ENCODE measurements around the gene DONSON.

DONSON gene

DNA sequence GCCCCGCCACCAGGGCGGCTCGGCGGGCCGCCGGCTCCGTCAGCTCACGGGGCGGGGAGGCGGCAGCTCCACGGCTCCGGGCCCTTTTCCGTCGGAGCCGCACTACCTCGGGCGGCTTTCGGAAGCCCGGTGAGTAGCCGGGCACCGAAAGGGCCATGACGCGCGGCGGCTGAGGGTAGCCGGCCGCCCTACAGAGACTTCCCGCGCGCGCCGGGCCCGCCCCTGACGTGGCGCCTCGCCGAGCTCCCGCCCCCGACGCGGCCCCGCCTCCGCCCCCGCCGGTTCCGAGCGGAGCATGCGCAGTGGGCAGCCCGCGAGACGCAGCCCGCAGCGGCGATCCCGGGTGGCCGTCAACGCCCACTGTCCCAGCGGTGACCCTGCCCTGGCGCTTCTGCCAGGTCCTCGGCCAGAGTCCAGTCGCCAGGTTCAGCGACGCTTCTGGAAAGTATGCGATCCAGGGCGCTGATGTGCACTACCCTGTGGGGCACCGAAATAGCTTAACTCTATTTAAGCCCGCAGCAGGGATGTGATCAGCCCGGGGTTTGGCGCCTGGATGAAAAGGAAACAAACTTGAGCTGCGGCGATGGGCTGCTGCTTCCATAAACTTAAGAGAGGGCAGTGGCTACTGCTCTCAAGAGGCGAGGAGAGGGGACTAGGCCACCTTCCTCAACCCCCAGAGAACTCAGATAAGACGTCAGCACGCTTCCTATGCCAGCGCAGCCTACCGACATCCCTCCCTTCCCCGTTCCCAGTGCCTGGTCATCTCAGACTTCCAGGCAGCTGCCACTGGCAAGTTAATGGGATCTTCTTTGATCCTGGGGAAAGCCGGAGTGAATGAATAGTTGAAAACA, at the start of gene DONSON (continued):
- TF ChIP-seq ZNF335 (tag by site-specific recombination; conservative IDR thresholded peaks at IDR 0.05), result peak; percentile 65
- peak; percentile 6; the same call in 1 of the 2 replicates for TF ChIP-seq ZNF677 (tag by site-specific recombination; IDR thresholded peaks at IDR 0.05)
- TF ChIP-seq SP3 (tag by site-specific recombination; IDR thresholded peaks at IDR 0.05), result peak; percentile 64
- TF ChIP-seq ZNF23 (tag by site-specific recombination; IDR thresholded peaks at IDR 0.05; ENCODE audit: borderline replicate concordance), result no peak
- TF ChIP-seq PRDM1 (tag by site-specific recombination; IDR thresholded peaks at IDR 0.05), result peak; percentile 74
- TF ChIP-seq ZNF239 (tag by site-specific recombination; IDR thresholded peaks at IDR 0.05), result no peak
- TF ChIP-seq, protein P1, sequence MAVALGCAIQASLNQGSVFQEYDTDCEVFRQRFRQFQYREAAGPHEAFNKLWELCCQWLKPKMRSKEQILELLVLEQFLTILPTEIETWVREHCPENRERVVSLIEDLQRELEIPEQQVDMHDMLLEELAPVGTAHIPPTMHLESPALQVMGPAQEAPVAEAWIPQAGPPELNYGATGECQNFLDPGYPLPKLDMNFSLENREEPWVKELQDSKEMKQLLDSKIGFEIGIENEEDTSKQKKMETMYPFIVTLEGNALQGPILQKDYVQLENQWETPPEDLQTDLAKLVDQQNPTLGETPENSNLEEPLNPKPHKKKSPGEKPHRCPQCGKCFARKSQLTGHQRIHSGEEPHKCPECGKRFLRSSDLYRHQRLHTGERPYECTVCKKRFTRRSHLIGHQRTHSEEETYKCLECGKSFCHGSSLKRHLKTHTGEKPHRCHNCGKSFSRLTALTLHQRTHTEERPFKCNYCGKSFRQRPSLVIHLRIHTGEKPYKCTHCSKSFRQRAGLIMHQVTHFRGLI (tag by site-specific recombination; IDR thresholded peaks at IDR 0.05), result no peak
- TF ChIP-seq ZNF792 (tag by site-specific recombination; IDR thresholded peaks at IDR 0.05), result no peak
- no peak for TF ChIP-seq ZNF747 (tag by site-specific recombination; IDR thresholded peaks at IDR 0.05)
- TF ChIP-seq ZNF785 (tag by site-specific recombination; IDR thresholded peaks at IDR 0.05), result no peak
- TF ChIP-seq, protein P2, sequence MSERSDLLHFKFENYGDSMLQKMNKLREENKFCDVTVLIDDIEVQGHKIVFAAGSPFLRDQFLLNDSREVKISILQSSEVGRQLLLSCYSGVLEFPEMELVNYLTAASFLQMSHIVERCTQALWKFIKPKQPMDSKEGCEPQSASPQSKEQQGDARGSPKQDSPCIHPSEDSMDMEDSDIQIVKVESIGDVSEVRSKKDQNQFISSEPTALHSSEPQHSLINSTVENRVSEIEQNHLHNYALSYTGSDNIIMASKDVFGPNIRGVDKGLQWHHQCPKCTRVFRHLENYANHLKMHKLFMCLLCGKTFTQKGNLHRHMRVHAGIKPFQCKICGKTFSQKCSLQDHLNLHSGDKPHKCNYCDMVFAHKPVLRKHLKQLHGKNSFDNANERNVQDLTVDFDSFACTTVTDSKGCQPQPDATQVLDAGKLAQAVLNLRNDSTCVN (tag by site-specific recombination; optimal IDR thresholded peaks at IDR 0.05), result peak; percentile 62
- no peak for TF ChIP-seq ZNF76 (tag by site-specific recombination; IDR thresholded peaks at IDR 0.05; ENCODE audit: borderline replicate concordance, low read depth)
- TF ChIP-seq GLI4 (tag by site-specific recombination; IDR thresholded peaks at IDR 0.05), result no peak
- TF ChIP-seq MEIS1 (CRISPR knock-in tag; IDR thresholded peaks at IDR 0.05; ENCODE audit: borderline replicate concordance), result no peak
- 0 out of 2 replicates have a peak, but pooled peaks have one; percentile 32 for TF ChIP-seq WT1 (tag by site-specific recombination; IDR thresholded peaks at IDR 0.05)
- TF ChIP-seq ZNF112 (tag by site-specific recombination; IDR thresholded peaks at IDR 0.05), result no peak
- TF ChIP-seq MZF1 (tag by site-specific recombination; IDR thresholded peaks at IDR 0.05; ENCODE audit: borderline replicate concordance), result no peak
- TF ChIP-seq ZNF571 (tag by site-specific recombination; IDR thresholded peaks at IDR 0.05), result no peak
- no peak for TF ChIP-seq ZNF585B (tag by site-specific recombination; IDR thresholded peaks at IDR 0.05)
- TF ChIP-seq SALL2 (tag by site-specific recombination; IDR thresholded peaks at IDR 0.05; ENCODE audit: borderline replicate concordance), result no peak
- TF ChIP-seq ZNF626 (tag by site-specific recombination; IDR thresholded peaks at IDR 0.05), result no peak
- no peak for TF ChIP-seq REPIN1 (tag by site-specific recombination; IDR thresholded peaks at IDR 0.05; ENCODE audit: low read depth)
- no peak for TF ChIP-seq ZNF654 (tag by site-specific recombination; IDR thresholded peaks at IDR 0.05; ENCODE audit: low read depth)
- TF ChIP-seq, protein P3, sequence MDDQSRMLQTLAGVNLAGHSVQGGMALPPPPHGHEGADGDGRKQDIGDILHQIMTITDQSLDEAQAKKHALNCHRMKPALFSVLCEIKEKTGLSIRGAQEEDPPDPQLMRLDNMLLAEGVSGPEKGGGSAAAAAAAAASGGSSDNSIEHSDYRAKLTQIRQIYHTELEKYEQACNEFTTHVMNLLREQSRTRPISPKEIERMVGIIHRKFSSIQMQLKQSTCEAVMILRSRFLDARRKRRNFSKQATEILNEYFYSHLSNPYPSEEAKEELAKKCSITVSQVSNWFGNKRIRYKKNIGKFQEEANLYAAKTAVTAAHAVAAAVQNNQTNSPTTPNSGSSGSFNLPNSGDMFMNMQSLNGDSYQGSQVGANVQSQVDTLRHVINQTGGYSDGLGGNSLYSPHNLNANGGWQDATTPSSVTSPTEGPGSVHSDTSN (CRISPR knock-in tag; IDR thresholded peaks at IDR 0.05), result peak; percentile 72; the same call in 1 of the 2 replicates
- TF ChIP-seq ZNF837 (tag by site-specific recombination; IDR thresholded peaks at IDR 0.05), result no peak
- TF ChIP-seq ZNF394 (tag by site-specific recombination; IDR thresholded peaks at IDR 0.05; ENCODE audit: borderline replicate concordance), result peak; percentile 34; the same call in 1 of the 2 replicates
- TF ChIP-seq, protein P4, sequence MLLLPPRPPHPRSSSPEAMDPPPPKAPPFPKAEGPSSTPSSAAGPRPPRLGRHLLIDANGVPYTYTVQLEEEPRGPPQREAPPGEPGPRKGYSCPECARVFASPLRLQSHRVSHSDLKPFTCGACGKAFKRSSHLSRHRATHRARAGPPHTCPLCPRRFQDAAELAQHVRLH (tag by site-specific recombination; IDR thresholded peaks at IDR 0.05), result no peak
- no peak for TF ChIP-seq ZNF404 (tag by site-specific recombination; IDR thresholded peaks at IDR 0.05)
- TF ChIP-seq ZBTB21 (tag by site-specific recombination; IDR thresholded peaks at IDR 0.05), result peak; percentile 51
- TF ChIP-seq, protein P5, sequence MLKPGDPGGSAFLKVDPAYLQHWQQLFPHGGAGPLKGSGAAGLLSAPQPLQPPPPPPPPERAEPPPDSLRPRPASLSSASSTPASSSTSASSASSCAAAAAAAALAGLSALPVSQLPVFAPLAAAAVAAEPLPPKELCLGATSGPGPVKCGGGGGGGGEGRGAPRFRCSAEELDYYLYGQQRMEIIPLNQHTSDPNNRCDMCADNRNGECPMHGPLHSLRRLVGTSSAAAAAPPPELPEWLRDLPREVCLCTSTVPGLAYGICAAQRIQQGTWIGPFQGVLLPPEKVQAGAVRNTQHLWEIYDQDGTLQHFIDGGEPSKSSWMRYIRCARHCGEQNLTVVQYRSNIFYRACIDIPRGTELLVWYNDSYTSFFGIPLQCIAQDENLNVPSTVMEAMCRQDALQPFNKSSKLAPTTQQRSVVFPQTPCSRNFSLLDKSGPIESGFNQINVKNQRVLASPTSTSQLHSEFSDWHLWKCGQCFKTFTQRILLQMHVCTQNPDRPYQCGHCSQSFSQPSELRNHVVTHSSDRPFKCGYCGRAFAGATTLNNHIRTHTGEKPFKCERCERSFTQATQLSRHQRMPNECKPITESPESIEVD (tag by site-specific recombination; IDR thresholded peaks at IDR 0.05), result no peak
- TF ChIP-seq ZNF670 (tag by site-specific recombination; IDR thresholded peaks at IDR 0.05; ENCODE audit: low read depth), result no peak
- TF ChIP-seq, protein P6, sequence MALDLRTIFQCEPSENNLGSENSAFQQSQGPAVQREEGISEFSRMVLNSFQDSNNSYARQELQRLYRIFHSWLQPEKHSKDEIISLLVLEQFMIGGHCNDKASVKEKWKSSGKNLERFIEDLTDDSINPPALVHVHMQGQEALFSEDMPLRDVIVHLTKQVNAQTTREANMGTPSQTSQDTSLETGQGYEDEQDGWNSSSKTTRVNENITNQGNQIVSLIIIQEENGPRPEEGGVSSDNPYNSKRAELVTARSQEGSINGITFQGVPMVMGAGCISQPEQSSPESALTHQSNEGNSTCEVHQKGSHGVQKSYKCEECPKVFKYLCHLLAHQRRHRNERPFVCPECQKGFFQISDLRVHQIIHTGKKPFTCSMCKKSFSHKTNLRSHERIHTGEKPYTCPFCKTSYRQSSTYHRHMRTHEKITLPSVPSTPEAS (tag by site-specific recombination; IDR thresholded peaks at IDR 0.05), result no peak
- no peak for TF ChIP-seq ZNF221 (tag by site-specific recombination; IDR thresholded peaks at IDR 0.05; ENCODE audit: borderline replicate concordance)

Measured in HEK293 (cell line).